ENCODE data around the gene PDIA3.

The PDIA3 gene

GRCh38 chr15:43776718-43777266, 30.6 kb downstream of the PDIA3 start, which contains the start of gene ELL3:
TSS of gene ELL3 (minus strand) at chr15:43776966. CDS start at chr15:43776901, 65 bp downstream.
- Histone ChIP-seq H3K9ac (ENCODE audit: low read length) (peak within 1 kb of the TSS; percentile 69), H3K27ac (ENCODE audit: low read depth, low read length) (no peak within 1 kb of the TSS), H3K4me1 (ENCODE audit: control insufficient read depth, insufficient read depth, low read length) (peaks cover 5% of the 10 kb centered on the region; the same call in 1 of the 2 replicates), H3K27me3 (ENCODE audit: control insufficient read depth, insufficient read depth, low read length) (peaks cover 9% of the 10 kb centered on the region; the same call in 1 of the 2 replicates), H3K9me3 (ENCODE audit: control insufficient read depth, insufficient read depth, low read depth, low read length) (no peaks in the 10 kb centered on the region), H3K36me3 (ENCODE audit: control insufficient read depth, insufficient read depth, low read length) (peaks cover 27% of the 10 kb centered on the region), H3K4me3 (ENCODE audit: low read depth, low read length) (peak within 1 kb of the TSS; percentile 85)

GRCh38 chr15:43777267-43777914, 31.2 kb downstream of the PDIA3 start:
- Histone ChIP-seq H3K27me3 (ENCODE audit: control insufficient read depth, insufficient read depth, low read length) (peaks cover 9% of the 10 kb centered on the region; the same call in 1 of the 2 replicates), H3K36me3 (ENCODE audit: control insufficient read depth, insufficient read depth, low read length) (peaks cover 21% of the 10 kb centered on the region), H3K9ac (ENCODE audit: low read length) (peak overlapping the region; percentile 61), H3K4me1 (ENCODE audit: control insufficient read depth, insufficient read depth, low read length) (peaks cover 5% of the 10 kb centered on the region; the same call in 1 of the 2 replicates), H3K4me3 (ENCODE audit: low read depth, low read length) (peak overlapping the region; percentile 85), H3K9me3 (ENCODE audit: control insufficient read depth, insufficient read depth, low read depth, low read length) (no peaks in the 10 kb centered on the region), H3K27ac (ENCODE audit: low read depth, low read length) (no peak overlapping the region)

- Histone ChIP-seq H3K27ac (ENCODE audit: low read depth, low read length) (no peak overlapping the region), H3K4me1 (ENCODE audit: control insufficient read depth, insufficient read depth, low read length) (peaks cover 5% of the 10 kb centered on the region; the same call in 1 of the 2 replicates), H3K36me3 (ENCODE audit: control insufficient read depth, insufficient read depth, low read length) (peaks cover 5% of the 10 kb centered on the region), H3K27me3 (ENCODE audit: control insufficient read depth, insufficient read depth, low read length) (peaks cover 9% of the 10 kb centered on the region; the same call in 1 of the 2 replicates), H3K9me3 (ENCODE audit: control insufficient read depth, insufficient read depth, low read depth, low read length) (no peaks in the 10 kb centered on the region), H3K9ac (ENCODE audit: low read length) (no peak overlapping the region), H3K4me3 (ENCODE audit: low read depth, low read length) (no peak overlapping the region)
Measured at GRCh38 chr15:43779016-43779415, 32.8 kb downstream of the PDIA3 start.

GRCh38 chr15:43789409-43789808, 43.2 kb downstream of the PDIA3 start:
- H3K36me3 ChIP-seq (ENCODE audit: control insufficient read depth, insufficient read depth, low read length) = peaks cover 12% of the 10 kb centered on the region
- no peaks in the 10 kb centered on the region for H3K9me3 ChIP-seq (ENCODE audit: control insufficient read depth, insufficient read depth, low read depth, low read length)
- H3K4me3 ChIP-seq (ENCODE audit: low read depth, low read length) = no peak overlapping the region
- H3K9ac ChIP-seq (ENCODE audit: low read length) = no peak overlapping the region
- peaks cover 14% of the 10 kb centered on the region for H3K4me1 ChIP-seq (ENCODE audit: control insufficient read depth, insufficient read depth, low read length)
- no peaks in the 10 kb centered on the region for H3K27me3 ChIP-seq (ENCODE audit: control insufficient read depth, insufficient read depth, low read length)
- H3K27ac ChIP-seq (ENCODE audit: low read depth, low read length) = no peak overlapping the region

GRCh38 chr15:43791993-43792760, 45.9 kb downstream of the PDIA3 start, which contains the start of gene SERF2:
TSS of gene SERF2 (plus strand) at chr15:43792320. CDS start at chr15:43792377, 57 bp downstream.
- Histone ChIP-seq H3K9me3 (ENCODE audit: control insufficient read depth, insufficient read depth, low read depth, low read length) (no peaks in the 10 kb centered on the region), H3K4me3 (ENCODE audit: low read depth, low read length) (peak within 1 kb of the TSS; percentile 83), H3K9ac (ENCODE audit: low read length) (peak within 1 kb of the TSS; percentile 94), H3K27me3 (ENCODE audit: control insufficient read depth, insufficient read depth, low read length) (no peaks in the 10 kb centered on the region), H3K36me3 (ENCODE audit: control insufficient read depth, insufficient read depth, low read length) (peaks cover 40% of the 10 kb centered on the region), H3K27ac (ENCODE audit: low read depth, low read length) (peak within 1 kb of the TSS; percentile 91), H3K4me1 (ENCODE audit: control insufficient read depth, insufficient read depth, low read length) (peaks cover 33% of the 10 kb centered on the region)

GRCh38 chr15:43792761-43793476, 46.7 kb downstream of the PDIA3 start:
- Histone ChIP-seq H3K27ac (ENCODE audit: low read depth, low read length) (peak overlapping the region; percentile 91), H3K9me3 (ENCODE audit: control insufficient read depth, insufficient read depth, low read depth, low read length) (no peaks in the 10 kb centered on the region), H3K9ac (ENCODE audit: low read length) (peak overlapping the region; percentile 94), H3K4me1 (ENCODE audit: control insufficient read depth, insufficient read depth, low read length) (peaks cover 33% of the 10 kb centered on the region), H3K4me3 (ENCODE audit: low read depth, low read length) (peak overlapping the region; percentile 83), H3K27me3 (ENCODE audit: control insufficient read depth, insufficient read depth, low read length) (no peaks in the 10 kb centered on the region), H3K36me3 (ENCODE audit: control insufficient read depth, insufficient read depth, low read length) (peaks cover 40% of the 10 kb centered on the region)

- H3K4me1 ChIP-seq (ENCODE audit: control insufficient read depth, insufficient read depth, low read length) = peaks cover 33% of the 10 kb centered on the region
- H3K9me3 ChIP-seq (ENCODE audit: control insufficient read depth, insufficient read depth, low read depth, low read length) = no peaks in the 10 kb centered on the region
- no peak overlapping the region for H3K27ac ChIP-seq (ENCODE audit: low read depth, low read length)
- peaks cover 43% of the 10 kb centered on the region for H3K36me3 ChIP-seq (ENCODE audit: control insufficient read depth, insufficient read depth, low read length)
- peak overlapping the region; percentile 94 for H3K9ac ChIP-seq (ENCODE audit: low read length)
- peak overlapping the region; percentile 83 for H3K4me3 ChIP-seq (ENCODE audit: low read depth, low read length)
- H3K27me3 ChIP-seq (ENCODE audit: control insufficient read depth, insufficient read depth, low read length) = no peaks in the 10 kb centered on the region
Measured at GRCh38 chr15:43793647-43794046, 47.4 kb downstream of the PDIA3 start.

- H3K36me3 ChIP-seq (ENCODE audit: control insufficient read depth, insufficient read depth, low read length) = peaks cover 52% of the 10 kb centered on the region
- H3K9ac ChIP-seq (ENCODE audit: low read length) = peak overlapping the region; percentile 7
- no peaks in the 10 kb centered on the region for H3K9me3 ChIP-seq (ENCODE audit: control insufficient read depth, insufficient read depth, low read depth, low read length)
- no peaks in the 10 kb centered on the region for H3K27me3 ChIP-seq (ENCODE audit: control insufficient read depth, insufficient read depth, low read length)
- peaks cover 39% of the 10 kb centered on the region for H3K4me1 ChIP-seq (ENCODE audit: control insufficient read depth, insufficient read depth, low read length)
- H3K4me3 ChIP-seq (ENCODE audit: low read depth, low read length) = peak overlapping the region; percentile 16; the same call in 1 of the 2 replicates
- no peak overlapping the region; the same call in 1 of the 2 replicates for H3K27ac ChIP-seq (ENCODE audit: low read depth, low read length)
Measured at GRCh38 chr15:43794269-43795037, 48.2 kb downstream of the PDIA3 start.

- no peak overlapping the region; the same call in 1 of the 2 replicates for H3K27ac ChIP-seq (ENCODE audit: low read depth, low read length)
- H3K9ac ChIP-seq (ENCODE audit: low read length) = no peak overlapping the region
- no peak overlapping the region for H3K4me3 ChIP-seq (ENCODE audit: low read depth, low read length)
Measured at GRCh38 chr15:43795197-43795596, 49.0 kb downstream of the PDIA3 start.

GRCh38 chr15:43795997-43796396, 49.8 kb downstream of the PDIA3 start:
- Histone ChIP-seq H3K4me3 (ENCODE audit: low read depth, low read length) (no peak overlapping the region), H3K36me3 (ENCODE audit: control insufficient read depth, insufficient read depth, low read length) (peaks cover 58% of the 10 kb centered on the region), H3K27me3 (ENCODE audit: control insufficient read depth, insufficient read depth, low read length) (no peaks in the 10 kb centered on the region), H3K9ac (ENCODE audit: low read length) (no peak overlapping the region), H3K27ac (ENCODE audit: low read depth, low read length) (no peak overlapping the region), H3K4me1 (ENCODE audit: control insufficient read depth, insufficient read depth, low read length) (peaks cover 47% of the 10 kb centered on the region), H3K9me3 (ENCODE audit: control insufficient read depth, insufficient read depth, low read depth, low read length) (no peaks in the 10 kb centered on the region)

More at GRCh38 chr15:43795197-43795596, 49.0 kb downstream of the PDIA3 start:
- H3K4me1 ChIP-seq (ENCODE audit: control insufficient read depth, insufficient read depth, low read length) = peaks cover 47% of the 10 kb centered on the region
- no peaks in the 10 kb centered on the region for H3K9me3 ChIP-seq (ENCODE audit: control insufficient read depth, insufficient read depth, low read depth, low read length)
- H3K36me3 ChIP-seq (ENCODE audit: control insufficient read depth, insufficient read depth, low read length) = peaks cover 58% of the 10 kb centered on the region
- H3K27me3 ChIP-seq (ENCODE audit: control insufficient read depth, insufficient read depth, low read length) = no peaks in the 10 kb centered on the region

Measured in HUES6 (cell line).